Hematopoietic multipotent progenitor cell treated with erythropoietin and hydrocortisone succinate and interleukin-3 and kit ligand, for 6 days (in vitro differentiated cells): ENCODE data around the gene DRAP1.
"Not testable (repeated sequence)": the region's sequence is repeated elsewhere in the genome, so short reads cannot be mapped to it uniquely, and the experiment has no call there.

Experiments used
- DNase-seq: peaks from one replicate; pipeline ENCODE4 v3.0.0-alpha.2; 2015

Gene DRAP1

GRCh38 chr11:65934014-65934413, 14.8 kb downstream of the DRAP1 start:
- peak; percentile 98 for DNase-seq

GRCh38 chr11:65937766-65938165, 18.5 kb downstream of the DRAP1 start:
- DNase-seq, result no peak

- no peak for DNase-seq
Observed at GRCh38 chr11:65941720-65942310, 22.6 kb downstream of the DRAP1 start.

GRCh38 chr11:65942531-65942930, 23.3 kb downstream of the DRAP1 start:
- no peak for DNase-seq

- DNase-seq, result no peak
Observed at GRCh38 chr11:65944191-65944590, 25.0 kb downstream of the DRAP1 start.

- no peak for DNase-seq
Observed at GRCh38 chr11:65944767-65945166, 25.5 kb downstream of the DRAP1 start.

- DNase-seq, result no peak
Observed at GRCh38 chr11:65945430-65945911, 26.2 kb downstream of the DRAP1 start, which contains the start of gene TSGA10IP. TSS of gene TSGA10IP (plus strand) at chr11:65945480. CDS start at chr11:65945676, 196 bp downstream.

- DNase-seq, result no peak
Observed at GRCh38 chr11:65945941-65946558, 26.8 kb downstream of the DRAP1 start.

- DNase-seq, result no peak
Observed at GRCh38 chr11:65946655-65947054, 27.4 kb downstream of the DRAP1 start.

GRCh38 chr11:65947133-65947532, 27.9 kb downstream of the DRAP1 start:
- no peak for DNase-seq

- no peak for DNase-seq
Observed at GRCh38 chr11:65947603-65948125, 28.4 kb downstream of the DRAP1 start.

- not testable (repeated sequence) for DNase-seq
Observed at GRCh38 chr11:65950711-65951110, 31.5 kb downstream of the DRAP1 start.

- not testable (repeated sequence) for DNase-seq
Observed at GRCh38 chr11:65951641-65952040, 32.4 kb downstream of the DRAP1 start.

- DNase-seq, result no peak
Observed at GRCh38 chr11:65952052-65952521, 32.9 kb downstream of the DRAP1 start.

GRCh38 chr11:65953471-65953870, 34.2 kb downstream of the DRAP1 start:
- DNase-seq, result no peak

- no peak for DNase-seq
Observed at GRCh38 chr11:65954771-65955170, 35.5 kb downstream of the DRAP1 start.

GRCh38 chr11:65958291-65958690, 39.1 kb downstream of the DRAP1 start:
- no peak for DNase-seq

- DNase-seq, result no peak
Observed at GRCh38 chr11:65958774-65959420, 39.7 kb downstream of the DRAP1 start.

- peak; percentile 19 for DNase-seq
Observed at GRCh38 chr11:65960824-65961266, 41.6 kb downstream of the DRAP1 start.

- peak; percentile 100 for DNase-seq
Observed at GRCh38 chr11:65961267-65962140, 42.3 kb downstream of the DRAP1 start, which contains the start of gene SART1. TSS of gene SART1 (plus strand) at chr11:65961734. CDS start at chr11:65961781, 47 bp downstream.

- DNase-seq, result no peak
Observed at GRCh38 chr11:65962141-65962564, 42.9 kb downstream of the DRAP1 start.

GRCh38 chr11:65964906-65965305, 45.7 kb downstream of the DRAP1 start:
- no peak for DNase-seq
